Fibroblast of lung (primary cell): ENCODE data around the gene ZC3H11A.

Source experiments
- CTCF ChIP-seq, 2 donors: IDR thresholded peaks in 1 of 2; conservative IDR thresholded peaks in 1 of 2; 1 replicate in 1 of 2; 2 replicates in 1 of 2; pipeline ENCODE4 v1.5.1; 2011 to 2012; ENCODE audit warnings: low read length in 2 of 2, control low read depth in 1 of 2, inconsistent platforms in 1 of 2, low read depth in 1 of 2, mild to moderate bottlenecking in 1 of 2
- EZH2 ChIP-seq: IDR thresholded peaks from 2 replicates; pipeline ENCODE4 v1.5.1; 2012; ENCODE audit warnings: low read length, control low read depth, mild to moderate bottlenecking; ENCODE audit errors: missing control alignments

- TF ChIP-seq EZH2, result no peak
- no peak for TF ChIP-seq CTCF (conservative IDR thresholded peaks at IDR 0.05 in 1 of 2, IDR thresholded peaks at IDR 0.05 in 1 of 2; ENCODE audit: low read depth in 1 of 2, low read length in 2 of 2)
These were observed 17.8 kb upstream of the ZC3H11A start for GRCh38 chr1:203777596-203777995.
